Measurements from ENCODE around the gene DLGAP1. TPM values are rescaled to one million over a fixed set of nuclear protein-coding genes. Genes with fewer than 3 reads are reported as not detected.

Gene DLGAP1
- total and polyA plus RNA-seq, 2 of the 4 experiments (the other 2 are of a cell fraction), result under 0.01 to 0.09 TPM

DNA sequence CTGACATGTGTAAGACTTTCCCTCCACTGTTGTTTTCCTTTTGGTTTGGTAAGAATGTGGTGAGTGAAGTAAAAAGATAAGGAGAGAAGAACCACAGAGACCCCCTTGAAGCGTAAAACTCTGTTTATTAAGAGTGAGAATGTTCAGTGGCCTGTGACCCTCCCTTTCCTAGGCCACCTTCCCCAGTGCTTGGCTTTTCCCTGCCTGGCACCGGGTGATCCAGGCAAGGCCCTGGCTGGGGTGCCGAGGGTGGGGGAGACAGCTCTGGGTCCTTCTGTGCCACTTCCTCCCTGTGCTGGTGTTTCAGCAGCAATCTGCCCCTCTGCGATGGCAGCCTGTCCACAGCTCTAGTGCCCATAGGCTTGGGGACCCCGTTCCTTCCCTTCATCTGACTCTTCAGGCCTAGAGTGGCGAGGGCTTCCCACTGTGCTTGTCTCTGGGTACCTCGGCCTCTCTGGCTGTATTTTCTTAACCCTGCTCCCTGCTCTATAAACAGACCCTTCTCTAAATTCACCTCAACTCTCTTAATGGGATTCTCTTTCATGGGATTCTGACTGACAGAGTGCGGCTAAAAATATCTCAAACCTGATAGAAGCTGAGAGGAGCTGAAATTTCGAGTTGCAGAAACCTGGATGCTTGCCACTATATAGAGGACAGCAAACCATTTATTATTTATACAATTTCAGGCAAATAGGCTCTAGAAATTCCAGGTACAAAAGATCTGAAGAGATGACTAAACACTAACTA lies 461.0 kb downstream of the DLGAP1 start:
- H2BK15ac ChIP-seq (ENCODE audit: low read depth, low read length), result no peak overlapping the region
- H3K23ac ChIP-seq (ENCODE audit: low read depth, low read length), result no peak overlapping the region
- no peaks in the 10 kb centered on the region for H3K9me1 ChIP-seq (ENCODE audit: insufficient read depth, low read length)
- in situ Hi-C loops (cut with MboI; ENCODE audit: low sequenced_read_pairs) (no loop called here), intact Hi-C loops (cut with micrococcal nuclease) (no loop called here), dilution Hi-C loops (cut with HindIII; ENCODE audit: low sequenced_read_pairs, unreplicated experiment) (no loop called here)
- DNase-seq, result no peak
- peak overlapping the region in 1 of 2 experiments; percentile 19; a peak in 1 of 4 replicates for H4K8ac ChIP-seq (ENCODE audit: low read depth in 2 of 2, low read length in 2 of 2)
- no peak overlapping the region; the same call in 1 of the 2 replicates for H2BK120ac ChIP-seq (ENCODE audit: low read depth, low read length)
- no peak overlapping the region for H3K14ac ChIP-seq (replicated peaks; ENCODE audit: low read depth, low read length)
- H3K4me3 ChIP-seq (ENCODE audit: insufficient read depth, low read depth, low read length), result no peak overlapping the region
- H4K91ac ChIP-seq (ENCODE audit: insufficient read depth, low read depth, low read length), result peak overlapping the region; percentile 46
- H3K27ac ChIP-seq (ENCODE audit: insufficient read depth, low read length), result no peak overlapping the region
- H4K5ac ChIP-seq (ENCODE audit: low read depth, low read length), result peak overlapping the region; percentile 53
- TF ChIP-seq BHLHE40 (IDR thresholded peaks at IDR 0.05; ENCODE audit: low read depth, low read length), result no peak
- TF ChIP-seq, protein P1, sequence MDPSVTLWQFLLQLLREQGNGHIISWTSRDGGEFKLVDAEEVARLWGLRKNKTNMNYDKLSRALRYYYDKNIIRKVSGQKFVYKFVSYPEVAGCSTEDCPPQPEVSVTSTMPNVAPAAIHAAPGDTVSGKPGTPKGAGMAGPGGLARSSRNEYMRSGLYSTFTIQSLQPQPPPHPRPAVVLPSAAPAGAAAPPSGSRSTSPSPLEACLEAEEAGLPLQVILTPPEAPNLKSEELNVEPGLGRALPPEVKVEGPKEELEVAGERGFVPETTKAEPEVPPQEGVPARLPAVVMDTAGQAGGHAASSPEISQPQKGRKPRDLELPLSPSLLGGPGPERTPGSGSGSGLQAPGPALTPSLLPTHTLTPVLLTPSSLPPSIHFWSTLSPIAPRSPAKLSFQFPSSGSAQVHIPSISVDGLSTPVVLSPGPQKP (IDR thresholded peaks at IDR 0.05; ENCODE audit: borderline replicate concordance, low read depth, low read length), result no peak
- TF ChIP-seq MAFK (IDR thresholded peaks at IDR 0.05; ENCODE audit: low read depth, low read length), result no peak
- TF ChIP-seq CEBPB (IDR thresholded peaks at IDR 0.05; ENCODE audit: low read depth, low read length), result no peak
- TF ChIP-seq, protein P2, sequence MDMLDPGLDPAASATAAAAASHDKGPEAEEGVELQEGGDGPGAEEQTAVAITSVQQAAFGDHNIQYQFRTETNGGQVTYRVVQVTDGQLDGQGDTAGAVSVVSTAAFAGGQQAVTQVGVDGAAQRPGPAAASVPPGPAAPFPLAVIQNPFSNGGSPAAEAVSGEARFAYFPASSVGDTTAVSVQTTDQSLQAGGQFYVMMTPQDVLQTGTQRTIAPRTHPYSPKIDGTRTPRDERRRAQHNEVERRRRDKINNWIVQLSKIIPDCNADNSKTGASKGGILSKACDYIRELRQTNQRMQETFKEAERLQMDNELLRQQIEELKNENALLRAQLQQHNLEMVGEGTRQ (IDR thresholded peaks at IDR 0.05; ENCODE audit: low read depth, low read length), result no peak
- no peak for TF ChIP-seq MXI1 (IDR thresholded peaks at IDR 0.05; ENCODE audit: borderline replicate concordance, low read depth, low read length)
- TF ChIP-seq RCOR1 (IDR thresholded peaks at IDR 0.05; ENCODE audit: insufficient replicate concordance, low read length), result no peak
- no peak for TF ChIP-seq RAD21 (IDR thresholded peaks at IDR 0.05; ENCODE audit: low read length)
- TF ChIP-seq, protein P3, sequence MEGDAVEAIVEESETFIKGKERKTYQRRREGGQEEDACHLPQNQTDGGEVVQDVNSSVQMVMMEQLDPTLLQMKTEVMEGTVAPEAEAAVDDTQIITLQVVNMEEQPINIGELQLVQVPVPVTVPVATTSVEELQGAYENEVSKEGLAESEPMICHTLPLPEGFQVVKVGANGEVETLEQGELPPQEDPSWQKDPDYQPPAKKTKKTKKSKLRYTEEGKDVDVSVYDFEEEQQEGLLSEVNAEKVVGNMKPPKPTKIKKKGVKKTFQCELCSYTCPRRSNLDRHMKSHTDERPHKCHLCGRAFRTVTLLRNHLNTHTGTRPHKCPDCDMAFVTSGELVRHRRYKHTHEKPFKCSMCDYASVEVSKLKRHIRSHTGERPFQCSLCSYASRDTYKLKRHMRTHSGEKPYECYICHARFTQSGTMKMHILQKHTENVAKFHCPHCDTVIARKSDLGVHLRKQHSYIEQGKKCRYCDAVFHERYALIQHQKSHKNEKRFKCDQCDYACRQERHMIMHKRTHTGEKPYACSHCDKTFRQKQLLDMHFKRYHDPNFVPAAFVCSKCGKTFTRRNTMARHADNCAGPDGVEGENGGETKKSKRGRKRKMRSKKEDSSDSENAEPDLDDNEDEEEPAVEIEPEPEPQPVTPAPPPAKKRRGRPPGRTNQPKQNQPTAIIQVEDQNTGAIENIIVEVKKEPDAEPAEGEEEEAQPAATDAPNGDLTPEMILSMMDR (conservative IDR thresholded peaks at IDR 0.05; ENCODE audit: low read depth, low read length), result no peak
- H3K4ac ChIP-seq (ENCODE audit: low read depth, low read length), result peak overlapping the region; percentile 19; the same call in 1 of the 2 replicates
- H3K4me1 ChIP-seq (ENCODE audit: control insufficient read depth, insufficient read depth, low read length), result no peaks in the 10 kb centered on the region
- H3K36me3 ChIP-seq (ENCODE audit: control insufficient read depth, insufficient read depth, low read length), result no peaks in the 10 kb centered on the region
- H4K20me1 ChIP-seq (ENCODE audit: insufficient read depth, low read length), result no peaks in the 10 kb centered on the region
- no peaks in the 10 kb centered on the region for H3K27me3 ChIP-seq (ENCODE audit: control insufficient read depth, insufficient read depth, low read length)
- CTCF ChIA-PET, result interaction anchor here (0.5 to 4.3 kb wide), 11 partner anchors 9 to 392 kb away, joined by 3 to 39 read pairs (median 5); no protein-coding TSS in a partner anchor
- POLR2A ChIA-PET (ENCODE audit: unreplicated experiment), result no interaction called here
- no TSS peak for BruUV-seq (replicated peaks)
- no peak for ATAC-seq (ENCODE audit: low read depth)
- H3K9ac ChIP-seq (ENCODE audit: low read depth, low read length), result no peak overlapping the region
- no peak overlapping the region for H2BK20ac ChIP-seq (ENCODE audit: low read depth, low read length)
- H2AFZ ChIP-seq (replicated peaks; ENCODE audit: low read length, poor library complexity), result peak overlapping the region; percentile 28
- no peak overlapping the region for H3K56ac ChIP-seq (ENCODE audit: extremely low read depth, insufficient read depth, low read length)
- no CpG with 5 or more reads among the region's 9 CpGs for WGBS, 2 experiments (ENCODE audit: extremely low coverage in 2 of 2, insufficient read length in 1 of 2)
- no peak overlapping the region for H3K18ac ChIP-seq (ENCODE audit: low read depth, low read length)
- H2AK5ac ChIP-seq (ENCODE audit: low read depth, low read length), result peak overlapping the region; percentile 81
- H3K9me3 ChIP-seq (ENCODE audit: control insufficient read depth, insufficient read depth, low read length), result no peaks in the 10 kb centered on the region
- H3K4me2 ChIP-seq (ENCODE audit: low read depth, low read length), result no peak overlapping the region
- no peaks in the 10 kb centered on the region for H3K79me1 ChIP-seq (ENCODE audit: low read depth in 1 of 2, low read length in 2 of 2)
- no peak overlapping the region for H2BK5ac ChIP-seq (ENCODE audit: low read depth, low read length, poor library complexity, severe bottlenecking)
- no peak overlapping the region for H2AK9ac ChIP-seq (replicated peaks; ENCODE audit: low read depth, low read length, poor library complexity)
